ENCODE results near the gene ZNF660. TPM values are rescaled to one million over a fixed set of nuclear protein-coding genes. Genes with fewer than 3 reads are reported as not detected.
A peak's percentile ranks its signal among the peaks of the same experiment; 100 is the strongest.
"Not testable (repeated sequence)": the region's sequence is repeated elsewhere in the genome, so short reads cannot be mapped to it uniquely, and the experiment has no call there.

Gene ZNF660
- total RNA-seq = 1 to 10 TPM in 6 of 9 donors, under 1 TPM in 3; 0.28 to 2.2 (median 1.3) TPM
- under 1 TPM; 0.49 to 0.53 TPM for polyA plus RNA-seq
- long read RNA-seq, donor 1 = 0 reads
- long read RNA-seq, donor 2, full-length matches to known transcripts = 1 of 1 reads
- long read RNA-seq, donor 2, partial matches to known transcripts = 0 of 1 reads
- long read RNA-seq, donor 2, other reads (novel, unspliced or antisense) = 0 of 1 reads
- long read RNA-seq, donor 3, partial matches to known transcripts = 0 of 1 reads
- long read RNA-seq, donor 3, other reads (novel, unspliced or antisense) = 1 of 1 reads

- DNase-seq (peak; percentile 65 to 76 (median 70)), ATAC-seq (peak; percentile 91 to 97 (median 96))
- H3K4me1 ChIP-seq = peaks cover 0 to 18% (median 8%) of the 10 kb centered on the region in 12 donors
- TF ChIP-seq CTCF (IDR thresholded peaks at IDR 0.05) (no peak), POLR2A (IDR thresholded peaks at IDR 0.05) (peak in 1 of 2 donors; percentile 42)
- H3K36me3 ChIP-seq = peaks cover 0 to 30% (median 17%) of the 10 kb centered on the region in 9 donors
- H3K27ac ChIP-seq = peak within 1 kb of the TSS in 10 of 12 donors; percentile 26 to 82 (median 73)
- WGBS, 4 donors = 1 to 2% (median 2%) methylated on average over 32 to 41 of the region's 41 CpGs
- peak within 1 kb of the TSS; percentile 37 to 96 (median 62) for H3K4me3 ChIP-seq
- peaks cover 0 to 16% (median 0%) of the 10 kb centered on the region in 12 donors for H3K9me3 ChIP-seq
- H3K27me3 ChIP-seq = peaks cover 0 to 9% (median 0%) of the 10 kb centered on the region in 9 donors
- intact Hi-C loops (cut with DNase I) = no loop called here
Measured at GRCh38 chr3:44584646-44585501, at the start of gene ZNF660. Gene ZNF660, plus strand, starts transcription at chr3:44584964. Its CDS starts 9,230 bp downstream, at chr3:44594194.

GRCh38 chr3:44535364-44535763, 49.4 kb upstream of the ZNF660 start:
- WGBS, 4 donors = 0 to 11% (median 6%) methylated on average over 1 of the region's 1 CpG
- ATAC-seq (no peak), DNase-seq (no peak)
- H3K36me3 ChIP-seq = no peaks in the 10 kb centered on the region
- H3K27ac ChIP-seq = no peak overlapping the region
- H3K27me3 ChIP-seq = peaks cover 0 to 56% (median 6%) of the 10 kb centered on the region in 9 donors
- H3K4me3 ChIP-seq = no peak overlapping the region
- no peaks in the 10 kb centered on the region for H3K4me1 ChIP-seq
- TF ChIP-seq CTCF (IDR thresholded peaks at IDR 0.05) (no peak), POLR2A (IDR thresholded peaks at IDR 0.05) (no peak)
- intact Hi-C loops (cut with DNase I) = loop anchor here in 5 of 10 donors (2.0 to 10.0 kb wide), 6 partner anchors 89 to 502 kb away; partner anchors contain the start of genes ZNF197 (in 1 of the 5) and ZNF502 (in 1 of the 5)
- peaks cover 0 to 4% (median 0%) of the 10 kb centered on the region in 12 donors for H3K9me3 ChIP-seq

- H3K27me3 ChIP-seq = peaks cover 0 to 23% (median 0%) of the 10 kb centered on the region in 9 donors
Measured at GRCh38 chr3:44544811-44545210, 40.0 kb upstream of the ZNF660 start.

GRCh38 chr3:44554626-44555592, 29.9 kb upstream of the ZNF660 start, which contains the start of gene ZKSCAN7:
Gene ZKSCAN7, plus strand, starts transcription at chr3:44555193. Its CDS starts 1,855 bp downstream, at chr3:44557048.
- Histone ChIP-seq H3K9me3 (no peaks in the 10 kb centered on the region), H3K27me3 (peaks cover 0 to 11% (median 0%) of the 10 kb centered on the region in 9 donors), H3K4me3 (peak within 1 kb of the TSS; percentile 51 to 91 (median 69)), H3K27ac (peak within 1 kb of the TSS in 11 of 12 donors; percentile 44 to 84 (median 66)), H3K4me1 (peaks cover 0 to 16% (median 11%) of the 10 kb centered on the region in 12 donors), H3K36me3 (peaks cover 0 to 15% (median 3%) of the 10 kb centered on the region in 9 donors)
- TF ChIP-seq POLR2A (IDR thresholded peaks at IDR 0.05) (no peak), CTCF (IDR thresholded peaks at IDR 0.05) (peak in 6 of 12 donors; percentile 10 to 47 (median 24))
- intact Hi-C loops (cut with DNase I) = no loop called here
- peak; percentile 58 to 90 (median 86) for ATAC-seq
- peak; percentile 48 to 83 (median 68) for DNase-seq
- 4 to 15% (median 8%) methylated on average over 25 to 68 of the region's 68 CpGs for WGBS, 4 donors

More at GRCh38 chr3:44544811-44545210, 40.0 kb upstream of the ZNF660 start:
- H3K27ac ChIP-seq; H3K36me3 ChIP-seq; ATAC-seq; H3K4me1 ChIP-seq; DNase-seq; intact Hi-C loops (cut with DNase I); H3K4me3 ChIP-seq; H3K9me3 ChIP-seq: not testable (repeated sequence)
- WGBS, 4 donors = 50 to 76% (median 66%) methylated on average over 1 of the region's 1 CpG
